GM12878 (cell line): ENCODE measurements around the gene ATRN. TPM values are rescaled to one million over a fixed set of nuclear protein-coding genes. Genes with fewer than 3 reads are reported as not detected.

Experiments
- ATF3 ChIP-seq: IDR thresholded peaks from 2 replicates; pipeline ENCODE4 v1.6.1; 2011; ENCODE audit warnings: low read depth, mild to moderate bottlenecking, low read length, moderate library complexity, borderline replicate concordance; ENCODE audit errors: extremely low read depth
- E2F8 ChIP-seq: fragments of 450-650 bp; IDR thresholded peaks from 2 replicates; pipeline ENCODE4 v1.6.1; 2018; ENCODE audit warnings: mild to moderate bottlenecking, low read depth, moderate library complexity; ENCODE audit not compliant: partially characterized antibody
- GATAD2B ChIP-seq: fragments of 450-650 bp; conservative IDR thresholded peaks from 2 replicates; pipeline ENCODE4 v1.6.1; 2017; ENCODE audit warnings: low read depth, mild to moderate bottlenecking, moderate library complexity
- HCFC1 ChIP-seq: fragments of 150-350 bp; IDR thresholded peaks from 2 replicates; pipeline ENCODE4 v1.6.1; 2014; ENCODE audit warnings: low read length
- IRF4 ChIP-seq: IDR thresholded peaks from 2 replicates; pipeline ENCODE4 v1.6.1; 2011; ENCODE audit warnings: low read depth, low read length
- POLR2A ChIP-seq: IDR thresholded peaks from 2 replicates; pipeline ENCODE4 v1.6.1; 2011; ENCODE audit warnings: low read depth, mild to moderate bottlenecking, low read length
- RAD51 ChIP-seq: fragments of 450-650 bp; IDR thresholded peaks from 2 replicates; pipeline ENCODE4 v1.6.1; 2016; ENCODE audit warnings: moderate library complexity, mild to moderate bottlenecking, inconsistent platforms
- TCF3 ChIP-seq: IDR thresholded peaks from 2 replicates; pipeline ENCODE4 v1.6.1; 2012; ENCODE audit warnings: low read depth, mild to moderate bottlenecking, low read length, borderline replicate concordance; ENCODE audit not compliant: insufficient read depth
- YBX1 ChIP-seq: fragments of 450-650 bp; IDR thresholded peaks from 2 replicates; pipeline ENCODE4 v1.6.1; 2016; ENCODE audit warnings: antibody characterized with exemption
- polyA plus RNA-seq, 11 experiments: library from polyadenylated mRNA; depleted of rRNA in 4 of 11; unstranded in 6 of 11; stranded (reverse) in 5 of 11; fragments of >200 nt; fragmentation: Nextera tagmentation in 4 of 11; fragmentation: Illumina TruSeq in 1 of 11; extraction: Ambion mirVana in 4 of 11; extraction: Trizol in 1 of 11; gene quantifications; 1 replicate in 1 of 11; 2 replicates in 10 of 11; pipeline versions ENCODE4 v1.2.1 to v1.2.3, GENCODE V29; 2011 to 2016; ENCODE audit warnings: inconsistent platforms in 2 of 11, missing spikeins in 2 of 11, low read depth in 1 of 11
- total RNA-seq, 4 experiments: library from RNA; depleted of rRNA in 3 of 4; stranded (reverse); fragments of >200 nt in 3 of 4; fragmentation: Illumina TruSeq in 1 of 4; extraction: Trizol in 1 of 4; gene quantifications; 2 replicates each; pipeline versions ENCODE4 v1.2.1 to v1.2.3, GENCODE V29; 2013 to 2021
- TF ChIP-seq, protein P1 (sequence below): fragments of 450-650 bp; IDR thresholded peaks from 2 replicates; pipeline ENCODE4 v1.6.1; 2017; ENCODE audit warnings: mild to moderate bottlenecking

ATRN gene
- total and polyA plus RNA-seq, 10 of the 15 experiments (the other 5 are each of a cell fraction or from before 2014, with no cell fraction given): 0.71 to 11.6 (median 6.9) TPM

DNA sequence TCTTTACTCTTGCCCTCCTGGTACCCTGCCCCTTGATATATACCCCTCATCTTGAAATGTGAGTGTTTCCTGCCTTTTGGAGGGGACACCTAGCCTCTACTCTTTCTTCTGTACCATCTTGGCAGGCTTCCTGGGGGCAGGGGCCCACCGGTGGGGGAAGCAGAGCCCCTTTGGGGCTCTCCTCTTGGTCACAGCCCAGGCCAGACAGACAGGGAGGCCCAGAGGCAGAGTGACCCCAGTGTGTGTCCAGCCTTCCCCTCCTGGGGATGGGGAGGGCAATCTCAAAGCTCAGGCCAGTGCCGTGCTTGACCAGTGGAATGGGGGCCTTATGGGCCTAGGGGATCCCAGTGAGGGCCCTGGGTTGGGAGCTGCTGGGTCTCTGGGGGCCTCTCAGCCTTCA is 207.4 kb downstream of the ATRN start (continued):
- TF ChIP-seq RAD51 (no peak), E2F8 (no peak), POLR2A (no peak), ATF3 (no peak), YBX1 (no peak), HCFC1 (no peak), TCF3 (no peak), GATAD2B (no peak), IRF4 (no peak)
- TF ChIP-seq, protein P1, sequence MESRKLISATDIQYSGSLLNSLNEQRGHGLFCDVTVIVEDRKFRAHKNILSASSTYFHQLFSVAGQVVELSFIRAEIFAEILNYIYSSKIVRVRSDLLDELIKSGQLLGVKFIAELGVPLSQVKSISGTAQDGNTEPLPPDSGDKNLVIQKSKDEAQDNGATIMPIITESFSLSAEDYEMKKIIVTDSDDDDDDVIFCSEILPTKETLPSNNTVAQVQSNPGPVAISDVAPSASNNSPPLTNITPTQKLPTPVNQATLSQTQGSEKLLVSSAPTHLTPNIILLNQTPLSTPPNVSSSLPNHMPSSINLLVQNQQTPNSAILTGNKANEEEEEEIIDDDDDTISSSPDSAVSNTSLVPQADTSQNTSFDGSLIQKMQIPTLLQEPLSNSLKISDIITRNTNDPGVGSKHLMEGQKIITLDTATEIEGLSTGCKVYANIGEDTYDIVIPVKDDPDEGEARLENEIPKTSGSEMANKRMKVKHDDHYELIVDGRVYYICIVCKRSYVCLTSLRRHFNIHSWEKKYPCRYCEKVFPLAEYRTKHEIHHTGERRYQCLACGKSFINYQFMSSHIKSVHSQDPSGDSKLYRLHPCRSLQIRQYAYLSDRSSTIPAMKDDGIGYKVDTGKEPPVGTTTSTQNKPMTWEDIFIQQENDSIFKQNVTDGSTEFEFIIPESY: no peak
